ENCODE results near the gene XRCC3.

The XRCC3 gene

GRCh38 chr14:103705504-103706284 lies 9.6 kb downstream of the XRCC3 start:
- DNase-seq, result no peak

GRCh38 chr14:103705118-103705503 lies 10.1 kb downstream of the XRCC3 start:
- no peak for DNase-seq

- DNase-seq, result no peak
Measured at GRCh38 chr14:103704708-103705107, 10.5 kb downstream of the XRCC3 start.

GRCh38 chr14:103703433-103704385 lies 11.5 kb downstream of the XRCC3 start:
- DNase-seq, result no peak

GRCh38 chr14:103702497-103703432 lies 12.5 kb downstream of the XRCC3 start:
- no peak for DNase-seq

GRCh38 chr14:103702095-103702494 lies 13.2 kb downstream of the XRCC3 start:
- no peak for DNase-seq

- DNase-seq, result no peak
Measured at GRCh38 chr14:103700753-103701490, 14.3 kb downstream of the XRCC3 start.

GRCh38 chr14:103699901-103700752 lies 15.1 kb downstream of the XRCC3 start:
- no peak for DNase-seq

- DNase-seq, result no peak
Measured at GRCh38 chr14:103699261-103699661, 16.0 kb downstream of the XRCC3 start.

- no peak for DNase-seq
Measured at GRCh38 chr14:103698380-103699260, 16.6 kb downstream of the XRCC3 start.

- no peak for DNase-seq
Measured at GRCh38 chr14:103697603-103698379, 17.5 kb downstream of the XRCC3 start.

GRCh38 chr14:103697206-103697602 lies 18.0 kb downstream of the XRCC3 start:
- no peak for DNase-seq

- DNase-seq, result no peak
Measured at GRCh38 chr14:103696466-103697071, 18.7 kb downstream of the XRCC3 start.

- DNase-seq, result no peak
Measured at GRCh38 chr14:103696070-103696402, 19.2 kb downstream of the XRCC3 start.

GRCh38 chr14:103695296-103696069 lies 19.8 kb downstream of the XRCC3 start:
- DNase-seq, result no peak

- no peak for DNase-seq
Measured at GRCh38 chr14:103694572-103695026, 20.7 kb downstream of the XRCC3 start.

- no peak for DNase-seq
Measured at GRCh38 chr14:103693515-103693914, 21.7 kb downstream of the XRCC3 start.

- DNase-seq, result no peak
Measured at GRCh38 chr14:103692871-103693270, 22.4 kb downstream of the XRCC3 start.
